Measurements from ENCODE around the gene PKM.
"Not testable (repeated sequence)": the region's sequence is repeated elsewhere in the genome, so short reads cannot be mapped to it uniquely, and the experiment has no call there.

PKM gene

GRCh38 chr15:72276326-72276700, 45.3 kb upstream of the PKM start:
- H3K79me2 ChIP-seq (ENCODE audit: low read length): peaks cover 9% of the 10 kb centered on the region
- no peak overlapping the region for H3K4me3 ChIP-seq (ENCODE audit: low read length)
- TF ChIP-seq CTCF (IDR thresholded peaks at IDR 0.05; ENCODE audit: low read length) (no peak), EZH2 (optimal IDR thresholded peaks at IDR 0.05; ENCODE audit: low read depth, low read length) (no peak), EZH2phosphoT487 (IDR thresholded peaks at IDR 0.05; ENCODE audit: low read length) (no peak)
- no peaks in the 10 kb centered on the region for H3K27me3 ChIP-seq (replicated peaks; ENCODE audit: insufficient read depth, low read length)
- H2AFZ ChIP-seq (ENCODE audit: low read length): no peak overlapping the region
- no peak for DNase-seq
- no peaks in the 10 kb centered on the region for H3K9me2 ChIP-seq (replicated peaks; ENCODE audit: insufficient read depth, low read length)
- H3K36me3 ChIP-seq (replicated peaks; ENCODE audit: insufficient read depth, low read length): no peaks in the 10 kb centered on the region
- no peak overlapping the region for H3K9ac ChIP-seq (ENCODE audit: low read length)
- 0 out of 2 replicates have a peak, but pooled peaks cover 8% of the 10 kb centered on the region for H3K4me1 ChIP-seq (ENCODE audit: low read length)
- H3K4me2 ChIP-seq (ENCODE audit: low read depth, low read length): no peak overlapping the region
- H3K27ac ChIP-seq (ENCODE audit: low read length): no peak overlapping the region
- H3K9me3 ChIP-seq (replicated peaks; ENCODE audit: insufficient read depth, low read length): no peaks in the 10 kb centered on the region
- peaks cover 4% of the 10 kb centered on the region; the same call in 1 of the 2 replicates for H3F3A ChIP-seq (ENCODE audit: insufficient read depth, low read length)
- no peaks in the 10 kb centered on the region for H4K20me1 ChIP-seq (ENCODE audit: insufficient read depth, low read length)

GRCh38 chr15:72275635-72276325, 44.8 kb upstream of the PKM start:
- H3K36me3 ChIP-seq (replicated peaks; ENCODE audit: insufficient read depth, low read length); H3K9me3 ChIP-seq (replicated peaks; ENCODE audit: insufficient read depth, low read length); H3K27ac ChIP-seq (ENCODE audit: low read length); H3K4me2 ChIP-seq (ENCODE audit: low read depth, low read length); H4K20me1 ChIP-seq (ENCODE audit: insufficient read depth, low read length); H2AFZ ChIP-seq (ENCODE audit: low read length); DNase-seq; H3K27me3 ChIP-seq (replicated peaks; ENCODE audit: insufficient read depth, low read length); H3F3A ChIP-seq (ENCODE audit: insufficient read depth, low read length); H3K4me3 ChIP-seq (ENCODE audit: low read length); H3K9ac ChIP-seq (ENCODE audit: low read length); H3K9me2 ChIP-seq (replicated peaks; ENCODE audit: insufficient read depth, low read length): not testable (repeated sequence)
- Histone ChIP-seq H3K4me1 (ENCODE audit: low read length) (0 out of 2 replicates have a peak, but pooled peaks cover 13% of the 10 kb centered on the region), H3K79me2 (ENCODE audit: low read length) (peaks cover 14% of the 10 kb centered on the region)

GRCh38 chr15:72272997-72273352, 42.0 kb upstream of the PKM start:
- H3K9ac ChIP-seq (ENCODE audit: low read length): peak overlapping the region; percentile 38; the same call in 1 of the 2 replicates
- no peaks in the 10 kb centered on the region for H4K20me1 ChIP-seq (ENCODE audit: insufficient read depth, low read length)
- peak overlapping the region; percentile 56 for H3K4me2 ChIP-seq (ENCODE audit: low read depth, low read length)
- H3K4me3 ChIP-seq (ENCODE audit: low read length): peak overlapping the region; percentile 53
- H3K27ac ChIP-seq (ENCODE audit: low read length): peak overlapping the region; percentile 13; the same call in 1 of the 2 replicates
- H3K79me2 ChIP-seq (ENCODE audit: low read length): peaks cover 24% of the 10 kb centered on the region
- H3K9me3 ChIP-seq (replicated peaks; ENCODE audit: insufficient read depth, low read length): no peaks in the 10 kb centered on the region
- H3K4me1 ChIP-seq (ENCODE audit: low read length): peaks cover 15% of the 10 kb centered on the region; the same call in 1 of the 2 replicates
- H3F3A ChIP-seq (ENCODE audit: insufficient read depth, low read length): peaks cover 4% of the 10 kb centered on the region; the same call in 1 of the 2 replicates
- peak overlapping the region; percentile 64 for H2AFZ ChIP-seq (ENCODE audit: low read length)
- DNase-seq: no peak
- H3K27me3 ChIP-seq (replicated peaks; ENCODE audit: insufficient read depth, low read length): no peaks in the 10 kb centered on the region
- no peaks in the 10 kb centered on the region for H3K9me2 ChIP-seq (replicated peaks; ENCODE audit: insufficient read depth, low read length)
- TF ChIP-seq CTCF (IDR thresholded peaks at IDR 0.05; ENCODE audit: low read length) (no peak), EZH2 (optimal IDR thresholded peaks at IDR 0.05; ENCODE audit: low read depth, low read length) (no peak), EZH2phosphoT487 (IDR thresholded peaks at IDR 0.05; ENCODE audit: low read length) (no peak)
- H3K36me3 ChIP-seq (replicated peaks; ENCODE audit: insufficient read depth, low read length): 0 out of 2 replicates have a peak, but pooled peaks cover 2% of the 10 kb centered on the region

Data from MM.1S (cell line).